ENCODE data around the gene RBMS1. TPM values are rescaled to one million over a fixed set of nuclear protein-coding genes. Genes with fewer than 3 reads are reported as not detected.

The RBMS1 gene
- polyA plus RNA-seq, 1 donor (not counting 4 experiments of a cell fraction or from before 2014, with no cell fraction given): 89.1 TPM

DNA sequence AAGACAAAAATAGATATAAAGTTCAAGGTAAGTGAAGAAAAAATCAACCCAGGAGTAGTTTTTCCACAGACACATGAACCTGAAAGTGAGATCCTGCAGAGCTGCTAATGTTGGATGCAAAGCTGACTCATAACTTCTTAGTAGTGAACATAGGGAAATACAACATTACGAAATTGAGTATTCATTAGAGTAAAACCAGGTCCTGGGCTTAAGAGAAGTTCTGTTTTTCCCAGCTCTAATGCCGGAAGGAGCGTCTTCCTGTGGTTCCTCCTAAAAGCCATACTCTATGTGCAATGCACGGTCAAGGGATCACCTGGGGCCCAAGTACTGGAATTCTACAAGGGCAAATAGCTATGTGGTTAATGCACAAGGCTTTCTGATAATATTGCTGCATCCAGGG, 141.7 kb downstream of the RBMS1 start:
- dilution Hi-C loops (cut with MboI; ENCODE audit: extremely low pct_ligation_motif_present, low sequenced_read_pairs): no loop called here
- Histone ChIP-seq H2AFZ (ENCODE audit: control insufficient read depth, low read length) (no peak overlapping the region), H3K4me3 (ENCODE audit: control insufficient read depth in 2 of 3, extremely low read depth in 1 of 3, insufficient read depth in 2 of 3, low read depth in 1 of 3, low read length in 3 of 3) (peak overlapping the region in 2 of 3 experiments; percentile 30 to 43), H3K9ac (ENCODE audit: control insufficient read depth, extremely low read depth, insufficient read depth, low read length) (peak overlapping the region; percentile 55), H3K9me1 (ENCODE audit: control insufficient read depth, extremely low read depth, insufficient read depth, low read length) (no peaks in the 10 kb centered on the region), H3K4me2 (ENCODE audit: control insufficient read depth, extremely low read depth, insufficient read depth, low read depth, low read length) (peak overlapping the region; percentile 82), H3K36me3 (ENCODE audit: control insufficient read depth in 2 of 2, extremely low read depth in 1 of 2, insufficient read depth in 2 of 2, low read length in 2 of 2) (peaks cover 0 to 3% of the 10 kb centered on the region in 2 experiments), H4K20me1 (ENCODE audit: control insufficient read depth, extremely low read depth, insufficient read depth, low read length) (peaks cover 8% of the 10 kb centered on the region), H3K9me3 (ENCODE audit: control insufficient read depth, low read depth, low read length) (no peaks in the 10 kb centered on the region), H3K27me3 (ENCODE audit: control insufficient read depth, extremely low read depth, insufficient read depth, low read length) (no peaks in the 10 kb centered on the region), H3K4me1 (ENCODE audit: control insufficient read depth, extremely low read depth, insufficient read depth, low read length) (peaks cover 23% of the 10 kb centered on the region), H3K27ac (ENCODE audit: control insufficient read depth, insufficient read depth, low read length) (peak overlapping the region; percentile 90), H3K79me2 (ENCODE audit: control insufficient read depth, insufficient read depth, low read length) (peaks cover 78% of the 10 kb centered on the region)
- DNase-seq (ENCODE audit: low read depth, low spot score) (no peak), FAIRE-seq (peak; percentile 67)
- TF ChIP-seq, protein P1, sequence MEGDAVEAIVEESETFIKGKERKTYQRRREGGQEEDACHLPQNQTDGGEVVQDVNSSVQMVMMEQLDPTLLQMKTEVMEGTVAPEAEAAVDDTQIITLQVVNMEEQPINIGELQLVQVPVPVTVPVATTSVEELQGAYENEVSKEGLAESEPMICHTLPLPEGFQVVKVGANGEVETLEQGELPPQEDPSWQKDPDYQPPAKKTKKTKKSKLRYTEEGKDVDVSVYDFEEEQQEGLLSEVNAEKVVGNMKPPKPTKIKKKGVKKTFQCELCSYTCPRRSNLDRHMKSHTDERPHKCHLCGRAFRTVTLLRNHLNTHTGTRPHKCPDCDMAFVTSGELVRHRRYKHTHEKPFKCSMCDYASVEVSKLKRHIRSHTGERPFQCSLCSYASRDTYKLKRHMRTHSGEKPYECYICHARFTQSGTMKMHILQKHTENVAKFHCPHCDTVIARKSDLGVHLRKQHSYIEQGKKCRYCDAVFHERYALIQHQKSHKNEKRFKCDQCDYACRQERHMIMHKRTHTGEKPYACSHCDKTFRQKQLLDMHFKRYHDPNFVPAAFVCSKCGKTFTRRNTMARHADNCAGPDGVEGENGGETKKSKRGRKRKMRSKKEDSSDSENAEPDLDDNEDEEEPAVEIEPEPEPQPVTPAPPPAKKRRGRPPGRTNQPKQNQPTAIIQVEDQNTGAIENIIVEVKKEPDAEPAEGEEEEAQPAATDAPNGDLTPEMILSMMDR (optimal IDR thresholded peaks at IDR 0.05 in 1 of 3, IDR thresholded peaks at IDR 0.05 in 1 of 3, conservative IDR thresholded peaks at IDR 0.05 in 1 of 3; ENCODE audit: extremely low read depth in 1 of 3, insufficient read depth in 2 of 3, low read length in 3 of 3): no peak

DNA sequence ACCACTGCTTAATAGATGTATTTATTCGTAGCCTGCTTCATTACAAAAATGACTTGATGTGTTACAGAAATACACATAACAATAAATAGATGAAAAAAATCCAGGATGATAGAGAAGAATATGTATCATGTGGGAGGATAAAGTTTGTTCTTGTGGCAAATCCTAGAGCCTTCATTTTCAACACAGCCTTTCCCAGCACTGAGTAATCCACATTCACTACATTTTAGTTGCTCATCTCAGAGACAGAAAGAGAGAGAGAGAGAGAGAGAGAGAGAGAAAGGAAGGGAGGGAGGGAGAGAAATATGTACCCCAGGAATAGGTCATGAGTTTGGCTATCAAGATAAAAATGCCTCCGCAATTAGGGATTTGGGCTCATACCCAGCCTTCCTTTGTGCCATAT, 144.3 kb downstream of the RBMS1 start:
- DNase-seq (ENCODE audit: low read depth, low spot score): no peak
- no peak overlapping the region for H3K4me2 ChIP-seq (ENCODE audit: control insufficient read depth, extremely low read depth, insufficient read depth, low read depth, low read length)
- H3K4me1 ChIP-seq (ENCODE audit: control insufficient read depth, extremely low read depth, insufficient read depth, low read length): peaks cover 23% of the 10 kb centered on the region
- peaks cover 0 to 3% of the 10 kb centered on the region in 2 experiments for H3K36me3 ChIP-seq (ENCODE audit: control insufficient read depth in 2 of 2, extremely low read depth in 1 of 2, insufficient read depth in 2 of 2, low read length in 2 of 2)
- FAIRE-seq: no peak
- H2AFZ ChIP-seq (ENCODE audit: control insufficient read depth, low read length): no peak overlapping the region
- no peaks in the 10 kb centered on the region for H3K9me1 ChIP-seq (ENCODE audit: control insufficient read depth, extremely low read depth, insufficient read depth, low read length)
- H4K20me1 ChIP-seq (ENCODE audit: control insufficient read depth, extremely low read depth, insufficient read depth, low read length): peaks cover 8% of the 10 kb centered on the region
- H3K27ac ChIP-seq (ENCODE audit: control insufficient read depth, insufficient read depth, low read length): no peak overlapping the region
- H3K27me3 ChIP-seq (ENCODE audit: control insufficient read depth, extremely low read depth, insufficient read depth, low read length): no peaks in the 10 kb centered on the region
- dilution Hi-C loops (cut with MboI; ENCODE audit: extremely low pct_ligation_motif_present, low sequenced_read_pairs): no loop called here
- TF ChIP-seq, protein P1 (optimal IDR thresholded peaks at IDR 0.05 in 1 of 3, IDR thresholded peaks at IDR 0.05 in 1 of 3, conservative IDR thresholded peaks at IDR 0.05 in 1 of 3; ENCODE audit: extremely low read depth in 1 of 3, insufficient read depth in 2 of 3, low read length in 3 of 3): no peak
- no peak for TF ChIP-seq EZH2 (IDR thresholded peaks at IDR 0.05; ENCODE audit: low read length)
- peaks cover 80% of the 10 kb centered on the region for H3K79me2 ChIP-seq (ENCODE audit: control insufficient read depth, insufficient read depth, low read length)
- H3K9me3 ChIP-seq (ENCODE audit: control insufficient read depth, low read depth, low read length): no peaks in the 10 kb centered on the region
- H3K9ac ChIP-seq (ENCODE audit: control insufficient read depth, extremely low read depth, insufficient read depth, low read length): no peak overlapping the region
- H3K4me3 ChIP-seq (ENCODE audit: control insufficient read depth in 2 of 3, extremely low read depth in 1 of 3, insufficient read depth in 2 of 3, low read depth in 1 of 3, low read length in 3 of 3): no peak overlapping the region

Data from keratinocyte (primary cell).